ENCODE results near the gene BCDIN3D.
A peak's percentile ranks its signal among the peaks of the same experiment; 100 is the strongest.

BCDIN3D gene

DNA sequence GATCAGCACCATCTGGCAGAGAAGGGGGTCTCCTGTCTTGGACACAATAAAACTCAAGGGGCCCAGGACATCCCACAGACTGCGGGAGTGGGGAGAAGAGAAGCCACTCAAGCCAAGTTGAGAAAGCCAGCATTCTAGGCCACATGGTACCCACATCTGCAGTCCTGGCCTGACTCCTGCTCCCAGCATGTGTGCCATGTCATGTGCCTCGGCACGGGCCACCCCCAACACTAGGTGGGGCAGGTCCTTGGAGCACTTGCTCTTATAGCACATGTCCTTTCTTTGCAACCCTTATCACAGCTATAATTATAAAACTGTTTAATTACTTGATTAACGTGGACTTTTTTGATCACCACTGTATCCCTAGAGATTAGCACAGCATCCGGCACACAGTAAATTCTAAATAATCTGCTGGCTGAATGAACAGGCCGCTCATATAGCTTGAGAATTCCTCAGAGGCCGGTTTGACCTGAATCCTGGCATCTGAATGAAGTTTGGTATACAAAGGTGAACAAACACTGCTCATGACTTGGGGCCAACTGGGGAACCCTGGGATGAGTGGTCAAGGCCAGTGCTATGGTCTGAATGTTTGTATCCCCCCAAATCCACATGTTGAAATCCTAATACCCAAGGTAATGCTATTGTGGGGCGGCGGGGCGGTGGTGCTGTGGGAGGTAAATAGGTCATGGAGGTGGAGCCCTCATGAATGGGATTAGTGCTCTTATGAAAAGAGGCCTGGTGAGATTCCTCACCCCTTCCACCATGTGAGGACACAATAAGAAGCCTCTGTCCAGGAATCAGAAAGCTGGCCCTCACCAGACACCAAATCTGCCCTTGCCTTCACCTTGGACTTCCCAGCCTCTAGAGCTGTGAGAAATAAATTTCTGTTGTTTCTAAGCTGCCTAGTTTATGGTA is 21.3 kb downstream of the BCDIN3D start:
- no peak for DNase-seq
- H3K27ac ChIP-seq (ENCODE audit: insufficient read depth in 1 of 2, low read depth in 1 of 2, low read length in 2 of 2, poor library complexity in 1 of 2, severe bottlenecking in 2 of 2), result no peak overlapping the region
- H3K9me3 ChIP-seq (ENCODE audit: control extremely low read depth in 1 of 5, control insufficient read depth in 4 of 5, insufficient read depth in 2 of 5, low read depth in 1 of 5, low read length in 4 of 5), result no peaks in the 10 kb centered on the region
- 88% methylated on average over 7 of the region's 10 CpGs for WGBS (ENCODE audit: insufficient coverage)
- H3K27me3 ChIP-seq (replicated peaks in 2 of 5; ENCODE audit: control insufficient read depth in 4 of 5, insufficient read depth in 5 of 5, low read length in 4 of 5), result no peaks in the 10 kb centered on the region
- peak overlapping the region in 2 of 7 experiments; percentile 25 to 27 for H3K4me3 ChIP-seq (ENCODE audit: control insufficient read depth in 1 of 7, extremely low read depth in 1 of 7, insufficient read depth in 4 of 7, low read depth in 2 of 7, low read length in 6 of 7)
- H3K36me3 ChIP-seq (ENCODE audit: control insufficient read depth in 4 of 4, insufficient read depth in 4 of 4, low read length in 3 of 4), result peaks cover 0 to 9% (median 6%) of the 10 kb centered on the region in 4 experiments
- H3K4me1 ChIP-seq (ENCODE audit: control extremely low read depth in 1 of 4, control insufficient read depth in 4 of 4, insufficient read depth in 4 of 4, low read length in 3 of 4), result peaks cover 3 to 49% (median 28%) of the 10 kb centered on the region in 4 experiments
- CTCF ChIA-PET, result interaction anchor here (1.6 to 3.6 kb wide), 4 partner anchors 13 to 26 kb away, joined by 4 to 26 read pairs (median 6); no protein-coding TSS in a partner anchor
- POLR2A ChIA-PET, result interaction anchor here (0.8 to 0.9 kb wide), 2 partner anchors 17 to 18 kb away, joined by 3 read pairs; no protein-coding TSS in a partner anchor

DNA sequence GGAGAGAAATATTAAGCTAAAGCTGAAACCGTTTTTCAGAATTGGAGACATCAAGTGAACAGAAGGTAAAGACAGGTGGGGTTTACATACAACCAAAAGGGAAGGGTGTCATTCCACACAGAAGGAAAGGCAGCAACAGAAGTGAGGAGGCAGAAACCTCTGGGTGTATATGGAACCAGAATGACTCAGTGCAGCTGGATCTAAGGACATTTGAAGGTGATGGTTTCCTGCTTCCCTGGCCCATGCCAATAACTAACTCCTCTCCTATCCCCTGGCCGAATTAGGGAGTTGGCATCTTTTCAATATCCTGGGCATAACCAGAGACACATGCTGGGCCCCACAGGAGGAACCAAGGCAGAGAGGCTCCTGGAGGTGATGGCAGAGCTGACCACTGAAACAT is 23.1 kb downstream of the BCDIN3D start:
- POLR2A ChIA-PET, result no interaction called here
- CTCF ChIA-PET, result interaction anchor here (1.2 to 3.6 kb wide), 4 partner anchors 8 to 63 kb away, joined by 4 to 26 read pairs (median 4); no protein-coding TSS in a partner anchor
- WGBS (ENCODE audit: insufficient coverage), result 97% methylated on average over 2 of the region's 2 CpGs
- Histone ChIP-seq H3K27ac (ENCODE audit: insufficient read depth in 1 of 2, low read depth in 1 of 2, low read length in 2 of 2, poor library complexity in 1 of 2, severe bottlenecking in 2 of 2) (no peak overlapping the region), H3K4me1 (ENCODE audit: control extremely low read depth in 1 of 4, control insufficient read depth in 4 of 4, insufficient read depth in 4 of 4, low read length in 3 of 4) (peaks cover 3 to 31% (median 18%) of the 10 kb centered on the region in 4 experiments), H3K36me3 (ENCODE audit: control insufficient read depth in 4 of 4, insufficient read depth in 4 of 4, low read length in 3 of 4) (peaks cover 0 to 11% (median 11%) of the 10 kb centered on the region in 4 experiments), H3K27me3 (replicated peaks in 2 of 5; ENCODE audit: control insufficient read depth in 4 of 5, insufficient read depth in 5 of 5, low read length in 4 of 5) (no peaks in the 10 kb centered on the region), H3K9me3 (ENCODE audit: control extremely low read depth in 1 of 5, control insufficient read depth in 4 of 5, insufficient read depth in 2 of 5, low read depth in 1 of 5, low read length in 4 of 5) (no peaks in the 10 kb centered on the region), H3K4me3 (ENCODE audit: control insufficient read depth in 1 of 7, extremely low read depth in 1 of 7, insufficient read depth in 4 of 7, low read depth in 2 of 7, low read length in 6 of 7) (no peak overlapping the region)
- DNase-seq, result no peak

DNA sequence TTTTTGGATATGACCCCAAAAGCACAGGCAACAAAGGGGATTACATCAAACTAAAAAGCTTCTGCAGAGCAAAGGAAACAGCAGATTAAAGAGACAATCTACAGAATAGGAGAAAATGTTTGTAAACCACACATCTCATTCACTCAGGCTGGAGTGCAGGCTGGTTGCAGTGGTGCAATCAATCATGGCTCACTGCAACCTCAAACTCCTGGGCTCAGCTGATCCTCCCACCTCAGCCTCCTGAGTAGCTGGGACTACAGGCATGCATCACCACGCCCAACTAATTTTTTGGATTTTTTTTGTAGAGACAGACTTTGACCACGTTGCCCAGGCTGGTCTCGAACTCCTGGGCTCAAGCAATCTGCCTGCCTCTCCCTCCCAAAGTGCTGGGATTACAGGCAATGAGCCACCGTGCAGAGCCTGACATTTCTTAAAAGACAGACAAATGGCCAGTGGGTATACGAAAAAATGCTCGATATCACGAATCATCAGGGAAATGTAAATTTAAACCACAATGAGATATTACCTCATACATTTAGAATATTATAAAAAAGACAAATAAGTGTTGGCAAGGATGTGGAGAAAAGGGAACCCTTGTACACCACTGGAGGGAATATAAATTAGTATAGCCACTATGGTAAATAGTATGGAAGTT is 24.5 kb downstream of the BCDIN3D start:
- 89% methylated on average over 3 of the region's 7 CpGs for WGBS (ENCODE audit: insufficient coverage)
- POLR2A ChIA-PET, result no interaction called here
- H3K36me3 ChIP-seq (ENCODE audit: control insufficient read depth in 4 of 4, insufficient read depth in 4 of 4, low read length in 3 of 4), result peaks cover 0 to 11% (median 11%) of the 10 kb centered on the region in 4 experiments
- CTCF ChIA-PET, result interaction anchor here (1.3 kb wide), 1 partner anchor 10 kb away, joined by 4 read pairs; no protein-coding TSS in a partner anchor
- H3K27ac ChIP-seq (ENCODE audit: insufficient read depth in 1 of 2, low read depth in 1 of 2, low read length in 2 of 2, poor library complexity in 1 of 2, severe bottlenecking in 2 of 2), result no peak overlapping the region
- no peak for DNase-seq
- no peak overlapping the region for H3K4me3 ChIP-seq (ENCODE audit: control insufficient read depth in 1 of 7, extremely low read depth in 1 of 7, insufficient read depth in 4 of 7, low read depth in 2 of 7, low read length in 6 of 7)
- H3K27me3 ChIP-seq (replicated peaks in 2 of 5; ENCODE audit: control insufficient read depth in 4 of 5, insufficient read depth in 5 of 5, low read length in 4 of 5), result no peaks in the 10 kb centered on the region
- H3K9me3 ChIP-seq (ENCODE audit: control extremely low read depth in 1 of 5, control insufficient read depth in 4 of 5, insufficient read depth in 2 of 5, low read depth in 1 of 5, low read length in 4 of 5), result no peaks in the 10 kb centered on the region
- peaks cover 0 to 19% (median 12%) of the 10 kb centered on the region in 4 experiments for H3K4me1 ChIP-seq (ENCODE audit: control extremely low read depth in 1 of 4, control insufficient read depth in 4 of 4, insufficient read depth in 4 of 4, low read length in 3 of 4)

DNA sequence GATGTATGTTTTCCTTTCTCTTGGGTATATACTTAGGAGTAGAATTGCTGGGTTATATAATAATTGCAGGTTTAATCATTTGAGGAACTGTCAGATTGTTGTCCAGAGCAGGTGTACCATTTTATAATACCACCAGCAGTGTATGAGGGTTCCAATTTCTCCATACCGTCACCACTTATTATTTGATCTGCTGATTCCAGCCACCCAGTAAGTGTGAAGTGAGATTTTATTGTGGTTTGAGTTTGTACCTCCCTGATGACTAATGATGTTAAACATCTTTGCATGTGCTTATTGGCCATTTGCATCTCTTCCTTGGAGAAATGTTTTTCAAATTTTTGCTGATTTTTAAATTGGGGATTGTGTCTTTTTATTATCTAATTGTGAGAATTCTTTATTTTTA is 29.8 kb downstream of the BCDIN3D start:
- POLR2A ChIA-PET, result no interaction called here
- no peak overlapping the region for H3K27ac ChIP-seq (ENCODE audit: insufficient read depth in 1 of 2, low read depth in 1 of 2, low read length in 2 of 2, poor library complexity in 1 of 2, severe bottlenecking in 2 of 2)
- no peak for DNase-seq
- no peak overlapping the region for H3K4me3 ChIP-seq (ENCODE audit: control insufficient read depth in 1 of 7, extremely low read depth in 1 of 7, insufficient read depth in 4 of 7, low read depth in 2 of 7, low read length in 6 of 7)
- no peaks in the 10 kb centered on the region for H3K9me3 ChIP-seq (ENCODE audit: control extremely low read depth in 1 of 5, control insufficient read depth in 4 of 5, insufficient read depth in 2 of 5, low read depth in 1 of 5, low read length in 4 of 5)
- peaks cover 0 to 11% (median 4%) of the 10 kb centered on the region in 4 experiments for H3K36me3 ChIP-seq (ENCODE audit: control insufficient read depth in 4 of 4, insufficient read depth in 4 of 4, low read length in 3 of 4)
- no CpG with 5 or more reads among the region's 1 CpG for WGBS (ENCODE audit: insufficient coverage)
- CTCF ChIA-PET, result no interaction called here
- H3K4me1 ChIP-seq (ENCODE audit: control extremely low read depth in 1 of 4, control insufficient read depth in 4 of 4, insufficient read depth in 4 of 4, low read length in 3 of 4), result peaks cover 0 to 20% (median 0%) of the 10 kb centered on the region in 4 experiments
- no peaks in the 10 kb centered on the region for H3K27me3 ChIP-seq (replicated peaks in 2 of 5; ENCODE audit: control insufficient read depth in 4 of 5, insufficient read depth in 5 of 5, low read length in 4 of 5)

GRCh38 chr12:49811961-49812401 is 30.9 kb downstream of the BCDIN3D start:
- ChIA-PET CTCF (interaction anchor here (1.1 to 1.9 kb wide), 5 partner anchors 8 to 71 kb away, joined by 3 to 9 read pairs (median 3); no protein-coding TSS in a partner anchor), POLR2A (interaction anchor here (0.9 kb wide), 1 partner anchor 19 kb away, joined by 3 read pairs; no protein-coding TSS in a partner anchor)
- H3K9me3 ChIP-seq (ENCODE audit: control extremely low read depth in 1 of 5, control insufficient read depth in 4 of 5, insufficient read depth in 2 of 5, low read depth in 1 of 5, low read length in 4 of 5), result no peaks in the 10 kb centered on the region
- DNase-seq, result no peak
- H3K27me3 ChIP-seq (replicated peaks in 2 of 5; ENCODE audit: control insufficient read depth in 4 of 5, insufficient read depth in 5 of 5, low read length in 4 of 5), result no peaks in the 10 kb centered on the region
- 74% methylated on average over 3 of the region's 4 CpGs for WGBS (ENCODE audit: insufficient coverage)
- H3K27ac ChIP-seq (ENCODE audit: insufficient read depth in 1 of 2, low read depth in 1 of 2, low read length in 2 of 2, poor library complexity in 1 of 2, severe bottlenecking in 2 of 2), result no peak overlapping the region
- peaks cover 0 to 20% (median 0%) of the 10 kb centered on the region in 4 experiments for H3K4me1 ChIP-seq (ENCODE audit: control extremely low read depth in 1 of 4, control insufficient read depth in 4 of 4, insufficient read depth in 4 of 4, low read length in 3 of 4)
- peaks cover 0 to 15% (median 8%) of the 10 kb centered on the region in 4 experiments for H3K36me3 ChIP-seq (ENCODE audit: control insufficient read depth in 4 of 4, insufficient read depth in 4 of 4, low read length in 3 of 4)
- H3K4me3 ChIP-seq (ENCODE audit: control insufficient read depth in 1 of 7, extremely low read depth in 1 of 7, insufficient read depth in 4 of 7, low read depth in 2 of 7, low read length in 6 of 7), result no peak overlapping the region

- peaks cover 0 to 20% (median 0%) of the 10 kb centered on the region in 4 experiments for H3K4me1 ChIP-seq (ENCODE audit: control extremely low read depth in 1 of 4, control insufficient read depth in 4 of 4, insufficient read depth in 4 of 4, low read length in 3 of 4)
- POLR2A ChIA-PET, result interaction anchor here (0.9 to 1.2 kb wide), 3 partner anchors 14 to 20 kb away, joined by 3 to 4 read pairs (median 4); partner anchors contain the start of gene NCKAP5L
- no peak overlapping the region for H3K4me3 ChIP-seq (ENCODE audit: control insufficient read depth in 1 of 7, extremely low read depth in 1 of 7, insufficient read depth in 4 of 7, low read depth in 2 of 7, low read length in 6 of 7)
- H3K27ac ChIP-seq (ENCODE audit: insufficient read depth in 1 of 2, low read depth in 1 of 2, low read length in 2 of 2, poor library complexity in 1 of 2, severe bottlenecking in 2 of 2), result no peak overlapping the region
- peaks cover 0 to 15% (median 9%) of the 10 kb centered on the region in 4 experiments for H3K36me3 ChIP-seq (ENCODE audit: control insufficient read depth in 4 of 4, insufficient read depth in 4 of 4, low read length in 3 of 4)
- CTCF ChIA-PET, result interaction anchor here (0.8 to 1.9 kb wide), 6 partner anchors 9 to 70 kb away, joined by 3 to 9 read pairs (median 4); no protein-coding TSS in a partner anchor
- WGBS (ENCODE audit: insufficient coverage), result 100% methylated on average over 3 of the region's 5 CpGs
- no peaks in the 10 kb centered on the region for H3K9me3 ChIP-seq (ENCODE audit: control extremely low read depth in 1 of 5, control insufficient read depth in 4 of 5, insufficient read depth in 2 of 5, low read depth in 1 of 5, low read length in 4 of 5)
- no peaks in the 10 kb centered on the region for H3K27me3 ChIP-seq (replicated peaks in 2 of 5; ENCODE audit: control insufficient read depth in 4 of 5, insufficient read depth in 5 of 5, low read length in 4 of 5)
- no peak for DNase-seq
These were observed 31.8 kb downstream of the BCDIN3D start for GRCh38 chr12:49811136-49811535.

Measured in common myeloid progenitor, CD34-positive (primary cell).